Endothelial cell of hepatic sinusoid (primary cell): ENCODE measurements around the gene ZNF789.
"Not testable (repeated sequence)": the region's sequence is repeated elsewhere in the genome, so short reads cannot be mapped to it uniquely, and the experiment has no call there.

Experiments
- in situ Hi-C: cut with HindIII; loops from 2 replicates; pipeline ENCODE4 v1.10.0; 2017; ENCODE audit warnings: low sequenced_read_pairs

Gene ZNF789

GRCh38 chr7:99501236-99501635, 28.5 kb downstream of the ZNF789 start:
- in situ Hi-C loops = not testable (repeated sequence)

DNA sequence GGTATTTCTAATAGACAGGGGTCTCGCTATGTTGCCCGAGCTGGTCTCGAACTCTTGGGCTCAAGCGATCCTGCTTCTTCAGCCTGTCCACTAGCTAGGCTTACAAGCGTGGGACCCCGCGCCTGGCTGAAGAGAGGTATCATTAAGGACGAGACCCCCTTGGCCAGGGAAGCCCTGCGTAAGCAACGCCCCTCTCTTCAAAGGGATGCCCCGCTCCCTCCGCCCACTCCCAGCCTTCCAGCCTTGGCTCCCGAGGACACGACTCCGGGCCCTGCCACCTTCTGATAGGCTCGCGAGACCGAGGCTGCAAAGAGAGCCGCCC, 31.6 kb downstream of the ZNF789 start:
- in situ Hi-C loops = no loop called here

DNA sequence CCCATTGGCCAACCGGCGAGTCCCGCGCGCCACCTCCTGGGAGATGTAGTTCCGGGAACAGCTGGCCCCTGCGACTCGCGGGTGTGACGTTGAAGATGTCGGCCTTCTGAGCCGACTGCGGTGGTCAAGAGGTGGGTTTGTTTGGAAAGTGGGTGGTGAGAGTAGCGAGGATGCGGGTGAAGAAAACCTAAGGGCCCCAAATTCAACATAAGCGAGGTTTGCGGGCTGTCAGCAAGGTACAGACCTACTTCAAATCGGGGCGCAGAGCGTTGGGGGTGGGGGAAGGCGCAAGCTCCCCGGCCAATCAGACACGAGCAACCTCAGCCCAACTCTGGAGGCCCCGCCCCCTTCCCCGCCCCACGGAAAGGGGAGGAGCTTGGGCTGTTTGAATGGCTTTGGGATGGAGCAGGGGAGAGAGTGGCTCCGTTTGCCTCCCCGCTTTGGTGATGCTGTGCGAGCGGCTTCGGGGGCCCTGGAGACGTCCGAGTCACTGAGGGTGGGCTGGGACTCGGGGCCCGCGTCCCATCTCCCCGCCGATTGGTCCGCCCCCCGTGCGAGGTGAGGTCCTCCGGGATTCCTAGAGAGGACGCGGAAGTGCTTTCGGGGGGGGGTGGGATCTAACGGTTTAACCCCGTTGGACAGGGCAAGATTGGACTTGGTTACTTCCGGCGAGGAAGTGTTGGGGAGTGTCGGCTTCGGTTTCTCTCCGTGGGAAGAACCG, 32.1 kb downstream of the ZNF789 start, which contains the start of gene ZKSCAN5:
TSS of gene ZKSCAN5 (plus strand) at position 60 of the 721 bp plus-strand sequence. CDS start 1,383 bp downstream, outside the sequence.
- in situ Hi-C loops = no loop called here

- in situ Hi-C loops = no loop called here
Measured at GRCh38 chr7:99505324-99505662, 32.6 kb downstream of the ZNF789 start.

DNA sequence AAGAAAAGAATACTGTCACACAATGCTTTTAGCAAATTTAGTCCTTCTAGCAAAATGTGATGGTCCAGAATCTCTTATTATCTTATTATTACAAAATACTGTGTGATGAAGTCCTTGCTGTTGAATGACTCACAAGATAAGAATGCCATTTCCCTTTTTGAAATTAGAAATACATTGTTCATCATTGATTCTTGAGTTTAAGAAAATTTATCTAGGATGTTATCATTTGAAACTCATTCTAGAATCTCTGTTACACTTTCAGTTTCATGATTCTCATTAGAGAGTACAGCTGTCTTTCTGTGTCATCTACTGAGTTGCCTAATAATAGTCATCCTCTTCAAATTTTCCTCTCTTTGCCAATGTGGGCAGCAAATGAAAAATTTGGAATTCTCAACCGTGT, 41.4 kb downstream of the ZNF789 start:
- in situ Hi-C loops = no loop called here

- in situ Hi-C loops = no loop called here
Measured at GRCh38 chr7:99521399-99521798, 48.7 kb downstream of the ZNF789 start.

DNA sequence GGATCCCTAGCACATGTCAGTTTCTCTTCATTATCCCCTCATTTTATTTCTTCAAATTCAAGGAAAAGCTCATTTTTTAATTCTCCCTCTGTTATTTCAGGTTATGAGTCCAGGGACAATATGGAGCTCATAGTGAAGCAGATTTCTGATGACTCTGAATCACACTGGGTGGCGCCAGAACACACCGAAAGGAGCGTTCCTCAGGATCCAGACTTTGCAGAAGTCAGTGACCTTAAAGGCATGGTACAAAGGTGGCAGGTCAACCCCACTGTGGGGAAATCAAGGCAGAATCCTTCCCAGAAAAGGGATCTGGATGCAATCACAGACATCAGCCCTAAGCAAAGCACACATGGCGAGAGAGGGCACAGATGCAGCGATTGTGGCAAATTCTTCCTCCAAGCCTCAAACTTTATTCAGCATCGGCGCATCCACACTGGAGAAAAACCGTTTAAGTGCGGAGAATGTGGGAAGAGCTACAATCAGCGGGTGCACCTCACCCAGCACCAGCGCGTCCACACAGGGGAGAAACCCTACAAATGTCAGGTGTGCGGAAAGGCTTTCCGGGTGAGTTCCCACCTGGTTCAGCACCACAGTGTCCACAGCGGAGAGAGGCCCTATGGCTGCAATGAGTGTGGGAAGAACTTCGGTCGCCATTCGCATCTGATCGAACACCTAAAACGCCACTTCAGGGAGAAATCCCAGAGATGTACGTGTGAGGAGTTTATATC, 53.2 kb downstream of the ZNF789 start:
- in situ Hi-C loops = no loop called here

DNA sequence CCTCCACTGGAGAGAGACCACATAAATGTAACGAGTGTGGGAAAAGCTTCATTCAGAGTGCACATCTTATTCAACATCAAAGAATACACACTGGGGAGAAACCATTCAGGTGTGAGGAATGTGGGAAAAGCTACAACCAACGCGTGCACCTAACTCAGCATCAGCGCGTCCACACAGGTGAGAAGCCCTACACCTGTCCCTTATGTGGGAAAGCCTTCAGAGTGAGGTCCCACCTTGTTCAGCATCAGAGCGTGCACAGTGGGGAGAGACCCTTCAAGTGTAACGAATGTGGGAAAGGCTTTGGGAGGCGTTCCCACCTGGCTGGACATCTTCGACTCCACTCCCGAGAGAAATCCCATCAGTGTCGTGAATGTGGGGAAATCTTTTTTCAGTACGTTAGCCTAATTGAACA, 58.7 kb downstream of the ZNF789 start:
- in situ Hi-C loops = loop anchor here (5.0 kb wide), 2 partner anchors 54 to 101 kb away; no protein-coding TSS in a partner anchor

DNA sequence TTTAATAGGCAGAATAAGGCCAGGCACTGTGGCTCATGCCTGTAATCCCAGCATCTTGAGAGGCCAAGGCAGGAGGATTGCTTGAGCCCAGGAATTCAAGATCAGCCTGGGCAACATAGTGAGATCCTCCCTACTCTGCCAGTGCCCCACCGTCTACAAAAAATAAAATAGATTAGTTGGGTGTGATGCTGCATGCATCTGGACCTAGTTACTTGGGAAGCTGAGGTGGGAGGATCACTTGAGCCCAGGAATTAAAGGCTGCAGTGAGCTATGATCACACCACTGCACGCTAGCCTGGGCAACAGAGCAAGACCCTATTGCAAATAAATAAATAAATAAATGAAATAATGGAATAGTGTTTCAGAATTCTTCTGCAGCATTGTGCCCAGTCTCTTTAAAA, 63.0 kb downstream of the ZNF789 start:
- in situ Hi-C loops = no loop called here
